Endodermal cell (in vitro differentiated cells): ENCODE data around the gene CAMTA1. TPM values are rescaled to one million over a fixed set of nuclear protein-coding genes. Genes with fewer than 3 reads are reported as not detected.

Source experiments
- DNase-seq: peaks from one replicate; pipeline ENCODE4 v3.0.0-alpha.2; 2017
- H3K27ac ChIP-seq: 2 replicates; pipeline ENCODE4 v1.5.1; 2013; ENCODE audit warnings: mild to moderate bottlenecking, low read depth, low read length, moderate library complexity
- H3K27me3 ChIP-seq: 2 replicates; pipeline ENCODE4 v1.6.1; 2013; ENCODE audit warnings: mild to moderate bottlenecking, low read length, moderate library complexity; ENCODE audit not compliant: insufficient read depth, control insufficient read depth, poor library complexity, severe bottlenecking
- H3K36me3 ChIP-seq: 2 replicates; pipeline ENCODE4 v1.7.0; 2013; ENCODE audit warnings: mild to moderate bottlenecking, low read length, moderate library complexity; ENCODE audit not compliant: control insufficient read depth, insufficient read depth
- H3K4me1 ChIP-seq: one replicate; pipeline ENCODE4 v1.7.0; 2013; ENCODE audit warnings: low read length; ENCODE audit not compliant: control insufficient read depth, insufficient read depth
- H3K4me3 ChIP-seq: 2 replicates; pipeline ENCODE4 v1.5.1; 2013; ENCODE audit warnings: mild to moderate bottlenecking, low read length, moderate library complexity
- H3K9ac ChIP-seq: 2 replicates; pipeline ENCODE4 v1.6.1; 2013; ENCODE audit warnings: mild to moderate bottlenecking, low read length, moderate library complexity; ENCODE audit not compliant: poor library complexity, severe bottlenecking; ENCODE audit errors: extremely low read depth
- H3K9me3 ChIP-seq: 2 replicates; pipeline ENCODE4 v1.6.1; 2013; ENCODE audit warnings: mild to moderate bottlenecking, low read length, moderate library complexity; ENCODE audit not compliant: control insufficient read depth
- H3K27ac Mint-ChIP-seq: 2 replicates; pipeline ENCODE4 v1.8.0; 2020; ENCODE audit warnings: mixed read lengths
- H3K27me3 Mint-ChIP-seq: 2 replicates; pipeline ENCODE4 v1.8.0; 2021; ENCODE audit warnings: mild to moderate bottlenecking, mixed read lengths; ENCODE audit not compliant: insufficient read depth
- H3K36me3 Mint-ChIP-seq: 2 replicates; pipeline ENCODE4 v1.8.0; 2020; ENCODE audit warnings: low read depth, mixed read lengths
- H3K4me1 Mint-ChIP-seq: 2 replicates; pipeline ENCODE4 v1.8.0; 2020; ENCODE audit warnings: mixed read lengths
- H3K4me3 Mint-ChIP-seq: 2 replicates; pipeline ENCODE4 v1.8.0; 2020; ENCODE audit warnings: mild to moderate bottlenecking, moderate library complexity, mixed read lengths
- H3K9me3 Mint-ChIP-seq: 2 replicates; pipeline ENCODE4 v1.8.0; 2020; ENCODE audit warnings: mild to moderate bottlenecking, mixed read lengths
- CTCF ChIP-seq: fragments of 200-600 bp; sonication (generic); conservative IDR thresholded peaks from 2 replicates; pipeline ENCODE4 v1.5.0; 2021; ENCODE audit warnings: antibody characterized with exemption, mild to moderate bottlenecking
- WGBS, 2 experiments: methylation state at CpG; one replicate each; pipeline versions ENCODE4 v1.1.5 to v1.1.7; 2013; ENCODE audit warnings: missing lambda C conversion rate in 2 of 2, mixed read lengths in 1 of 2; ENCODE audit not compliant: insufficient coverage in 1 of 2, insufficient read length in 1 of 2; 5-methylcytosine and 5-hydroxymethylcytosine counted together
- total RNA-seq, 2 donors: library from RNA; stranded (reverse); fragmentation: NEBNext Ultra II Directional in 1 of 2; extraction: Animal tissue kit (Norgen Biotek cat#: 25700) in 1 of 2; gene quantifications; 2 replicates in 1 of 2; 3 replicates in 1 of 2; pipeline ENCODE4 v1.2.1, GENCODE V29; 2021

The CAMTA1 gene
- total RNA-seq, 2 donors from 2014 or later, result 123 to 137 TPM

GRCh38 chr1:6970221-6970620, 185.0 kb downstream of the CAMTA1 start:
- Mint-ChIP-seq H3K27ac (no peak overlapping the region), H3K4me1 (no peaks in the 10 kb centered on the region), H3K36me3 (no peaks in the 10 kb centered on the region), H3K27me3 (no peaks in the 10 kb centered on the region), H3K4me3 (no peak overlapping the region), H3K9me3 (no peaks in the 10 kb centered on the region)
- Histone ChIP-seq H3K9me3 (no peaks in the 10 kb centered on the region), H3K4me1 (no peaks in the 10 kb centered on the region), H3K27ac (no peak overlapping the region), H3K27me3 (no peaks in the 10 kb centered on the region), H3K9ac (no peak overlapping the region), H3K36me3 (no peaks in the 10 kb centered on the region), H3K4me3 (no peak overlapping the region)
- WGBS, 2 experiments, result 93 to 94% methylated on average over 11 of the region's 11 CpGs
- no peak for TF ChIP-seq CTCF
- DNase-seq, result no peak

GRCh38 chr1:6971048-6971447, 185.8 kb downstream of the CAMTA1 start:
- Histone ChIP-seq H3K27ac (no peak overlapping the region), H3K36me3 (no peaks in the 10 kb centered on the region), H3K9me3 (peaks cover 2% of the 10 kb centered on the region), H3K27me3 (no peaks in the 10 kb centered on the region), H3K4me1 (no peaks in the 10 kb centered on the region), H3K9ac (no peak overlapping the region), H3K4me3 (no peak overlapping the region)
- no peak for DNase-seq
- 88 to 90% methylated on average over 5 to 9 of the region's 9 CpGs for WGBS, 2 experiments
- no peaks in the 10 kb centered on the region for H3K27me3 Mint-ChIP-seq
- H3K4me3 Mint-ChIP-seq, result no peak overlapping the region
- no peak for TF ChIP-seq CTCF
- no peaks in the 10 kb centered on the region for H3K4me1 Mint-ChIP-seq
- H3K9me3 Mint-ChIP-seq, result peaks cover 2% of the 10 kb centered on the region
- peaks cover under 1% of the 10 kb centered on the region for H3K36me3 Mint-ChIP-seq
- no peak overlapping the region for H3K27ac Mint-ChIP-seq

GRCh38 chr1:6971699-6972098, 186.4 kb downstream of the CAMTA1 start:
- Histone ChIP-seq H3K4me3 (no peak overlapping the region), H3K4me1 (no peaks in the 10 kb centered on the region), H3K27me3 (no peaks in the 10 kb centered on the region), H3K36me3 (no peaks in the 10 kb centered on the region), H3K9ac (no peak overlapping the region), H3K27ac (no peak overlapping the region), H3K9me3 (peaks cover 5% of the 10 kb centered on the region)
- WGBS, 2 experiments, result 86 to 96% methylated on average over 5 to 11 of the region's 11 CpGs
- H3K36me3 Mint-ChIP-seq, result peaks cover 5% of the 10 kb centered on the region
- no peak overlapping the region for H3K27ac Mint-ChIP-seq
- peak; percentile 28 for DNase-seq
- no peaks in the 10 kb centered on the region for H3K4me1 Mint-ChIP-seq
- no peak overlapping the region for H3K4me3 Mint-ChIP-seq
- TF ChIP-seq CTCF, result no peak
- H3K9me3 Mint-ChIP-seq, result peaks cover 7% of the 10 kb centered on the region
- no peaks in the 10 kb centered on the region for H3K27me3 Mint-ChIP-seq
